NOMO-1 (cell line): ENCODE results near the gene DOK7.
"Not testable (repeated sequence)": the region's sequence is repeated elsewhere in the genome, so short reads cannot be mapped to it uniquely, and the experiment has no call there.

Experiments
- DNase-seq, 2 experiments: peaks; one replicate each; lab custom pipeline; 2025; ENCODE audit not compliant: unreplicated experiment in 2 of 2; lab: John Stamatoyannopoulos, UW

DOK7 gene

GRCh38 chr4:3499710-3500109 lies 36.6 kb downstream of the DOK7 start:
- no peak for DNase-seq

- DNase-seq = no peak
Measured at GRCh38 chr4:3500111-3500510, 37.0 kb downstream of the DOK7 start.

- DNase-seq = no peak
Measured at GRCh38 chr4:3500634-3501101, 37.6 kb downstream of the DOK7 start.

- no peak for DNase-seq
Measured at GRCh38 chr4:3501126-3501824, 38.2 kb downstream of the DOK7 start.

- DNase-seq = no peak
Measured at GRCh38 chr4:3501825-3502425, 38.8 kb downstream of the DOK7 start.

- no peak for DNase-seq
Measured at GRCh38 chr4:3502941-3503936, 40.1 kb downstream of the DOK7 start.

GRCh38 chr4:3505231-3505630 lies 42.1 kb downstream of the DOK7 start:
- no peak for DNase-seq

- DNase-seq = no peak
Measured at GRCh38 chr4:3508542-3508941, 45.4 kb downstream of the DOK7 start.

- DNase-seq = no peak
Measured at GRCh38 chr4:3510481-3510880, 47.4 kb downstream of the DOK7 start.

GRCh38 chr4:3511187-3511586 lies 48.1 kb downstream of the DOK7 start:
- no peak for DNase-seq

GRCh38 chr4:3511601-3512000 lies 48.5 kb downstream of the DOK7 start:
- not testable (repeated sequence) for DNase-seq

- no peak for DNase-seq
Measured at GRCh38 chr4:3512279-3512678, 49.2 kb downstream of the DOK7 start.

- no peak for DNase-seq
Measured at GRCh38 chr4:3512719-3513118, 49.6 kb downstream of the DOK7 start.

GRCh38 chr4:3513807-3514206 lies 50.7 kb downstream of the DOK7 start:
- no peak for DNase-seq

- DNase-seq = no peak
Measured at GRCh38 chr4:3514221-3514780, 51.2 kb downstream of the DOK7 start.

- no peak for DNase-seq
Measured at GRCh38 chr4:3514806-3515501, 51.8 kb downstream of the DOK7 start.

- no peak for DNase-seq
Measured at GRCh38 chr4:3515646-3516045, 52.5 kb downstream of the DOK7 start.

GRCh38 chr4:3516061-3516835 lies 53.1 kb downstream of the DOK7 start:
- DNase-seq = no peak

GRCh38 chr4:3516836-3517730 lies 54.0 kb downstream of the DOK7 start:
- DNase-seq = no peak
